CD4-positive, alpha-beta T cell treated with Interleukin-12 subunit alpha and Interleukin-12 subunit beta, for 1 hour (primary cell): ENCODE measurements around the gene TEX9.
"Not testable (repeated sequence)": the region's sequence is repeated elsewhere in the genome, so short reads cannot be mapped to it uniquely, and the experiment has no call there.

Experiments used
- DNase-seq: peaks from one replicate; pipeline ENCODE4 v3.0.0-alpha.2; 2020

Gene TEX9

DNA sequence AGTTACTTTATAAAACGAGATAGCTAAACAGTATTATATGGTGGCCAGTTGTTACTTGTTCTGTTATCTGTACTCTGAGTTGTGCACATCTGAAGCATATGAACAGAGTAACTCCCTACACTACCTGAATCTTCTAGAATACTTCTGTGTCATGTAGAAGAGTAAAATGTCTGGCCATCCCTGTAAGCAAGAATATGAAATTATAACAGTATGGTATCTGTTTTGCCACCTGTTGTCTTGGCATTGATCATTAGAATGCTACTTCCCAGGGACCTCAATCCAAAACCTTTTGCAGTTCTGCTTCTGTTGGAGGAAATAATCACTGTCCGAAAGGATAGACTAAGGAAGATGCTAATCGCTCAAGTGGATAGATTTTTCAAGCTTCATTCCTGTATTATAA is 1.9 kb downstream of the TEX9 start:
- DNase-seq: no peak

DNA sequence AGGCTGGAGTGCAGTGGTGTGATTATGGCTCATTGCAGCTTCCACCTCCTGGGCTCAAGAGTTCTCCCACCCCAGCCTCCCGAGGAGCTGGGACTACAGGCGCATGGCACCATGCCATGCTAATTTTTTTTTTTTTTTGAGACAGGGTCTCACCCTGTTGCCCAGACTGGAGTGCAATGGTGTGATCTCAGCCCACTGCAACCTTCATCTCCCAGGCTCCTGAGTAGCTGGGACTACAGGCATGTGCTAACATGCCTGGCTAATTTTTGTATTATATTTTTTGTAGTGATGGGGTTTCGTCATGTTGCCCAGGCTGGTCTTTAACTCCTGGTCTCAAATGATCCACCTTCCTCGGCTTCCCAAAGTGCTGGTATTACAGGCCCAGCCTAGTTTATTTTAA is 4.0 kb downstream of the TEX9 start:
- no peak for DNase-seq

DNA sequence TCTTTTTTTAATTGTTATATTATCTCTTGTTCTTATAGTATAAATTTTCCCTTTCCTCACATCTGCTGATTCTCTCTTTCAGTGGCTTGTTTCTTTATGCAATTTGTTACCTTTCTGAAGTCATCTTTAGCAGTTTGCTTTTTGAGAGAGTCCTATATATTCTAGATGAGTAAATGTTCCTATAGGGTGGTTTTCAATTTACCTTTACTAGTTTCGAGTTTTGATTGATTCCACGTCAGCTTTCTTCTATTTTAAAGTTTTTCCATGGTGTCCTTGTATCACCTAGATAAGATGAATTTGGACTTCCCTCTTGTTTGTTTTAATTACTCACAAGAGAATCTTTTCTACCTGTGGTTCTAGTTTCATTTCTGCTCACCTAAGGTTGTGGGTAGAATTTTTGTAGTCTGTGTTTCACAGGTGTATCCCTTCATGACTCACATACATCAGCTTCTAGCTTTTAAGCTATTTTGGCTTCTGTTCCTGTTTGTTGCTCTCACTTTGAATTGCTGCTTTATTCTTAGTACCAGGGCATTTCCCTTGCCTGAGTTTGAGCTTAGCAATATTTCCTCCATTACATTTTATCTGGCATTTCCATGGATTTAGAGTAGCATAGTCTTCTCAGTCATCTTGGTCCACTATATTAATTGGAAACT is 6.4 kb downstream of the TEX9 start:
- no peak for DNase-seq

- not testable (repeated sequence) for DNase-seq
Measured at GRCh38 chr15:56374693-56375092, 9.5 kb downstream of the TEX9 start.

GRCh38 chr15:56377822-56378221 is 12.6 kb downstream of the TEX9 start:
- DNase-seq: not testable (repeated sequence)

- DNase-seq: no peak
Measured at GRCh38 chr15:56383010-56383409, 17.8 kb downstream of the TEX9 start.

GRCh38 chr15:56385908-56386307 is 20.7 kb downstream of the TEX9 start:
- no peak for DNase-seq

DNA sequence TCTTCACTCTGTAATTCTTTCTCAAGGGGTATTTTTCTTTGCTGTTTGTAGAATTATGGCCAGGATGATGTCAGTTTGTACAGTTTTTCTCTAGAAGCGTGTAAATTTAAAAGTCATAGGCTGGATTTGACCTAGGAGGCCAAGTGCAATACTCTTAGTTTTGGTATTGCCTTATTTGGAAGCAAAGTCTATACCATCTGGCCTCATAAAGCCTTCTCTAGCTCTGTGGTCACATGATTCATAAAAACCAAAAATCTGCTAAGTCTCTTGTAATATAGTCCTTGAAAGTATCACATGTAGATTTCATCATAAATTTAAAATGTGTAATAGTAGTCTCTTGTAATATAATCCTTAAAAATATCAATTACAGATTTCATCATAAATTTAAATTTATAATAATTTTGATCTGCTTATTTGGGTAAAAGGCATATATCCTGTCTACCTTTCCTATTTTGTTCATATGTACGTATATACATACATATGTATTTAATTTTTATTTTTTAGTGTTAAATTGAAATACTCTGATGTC is 25.6 kb downstream of the TEX9 start:
- no peak for DNase-seq

- DNase-seq: no peak
Measured at GRCh38 chr15:56393277-56393676, 28.1 kb downstream of the TEX9 start.

DNA sequence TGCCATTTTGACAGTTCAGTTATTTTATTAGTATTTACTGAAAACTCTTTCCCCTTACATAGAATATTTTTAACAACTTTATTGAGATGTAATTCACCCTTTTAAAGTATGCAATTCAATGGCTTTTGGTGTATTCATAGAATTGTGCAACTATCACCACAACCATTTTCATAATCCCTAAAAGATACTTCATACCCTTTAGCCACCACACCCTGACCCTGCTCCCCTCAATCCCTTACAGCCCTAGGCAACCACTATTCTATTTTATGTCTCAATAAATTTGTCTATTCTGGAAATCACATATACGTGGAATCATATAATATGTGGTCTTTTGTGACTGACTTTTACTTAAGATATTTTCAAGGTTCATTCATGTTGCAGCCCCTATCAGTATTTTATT is 29.7 kb downstream of the TEX9 start:
- DNase-seq: no peak

GRCh38 chr15:56397325-56397724 is 32.1 kb downstream of the TEX9 start:
- not testable (repeated sequence) for DNase-seq

- not testable (repeated sequence) for DNase-seq
Measured at GRCh38 chr15:56399209-56399608, 34.0 kb downstream of the TEX9 start.

- no peak for DNase-seq
Measured at GRCh38 chr15:56410721-56411120, 45.5 kb downstream of the TEX9 start.

GRCh38 chr15:56411122-56411749 is 46.0 kb downstream of the TEX9 start:
- DNase-seq: no peak

DNA sequence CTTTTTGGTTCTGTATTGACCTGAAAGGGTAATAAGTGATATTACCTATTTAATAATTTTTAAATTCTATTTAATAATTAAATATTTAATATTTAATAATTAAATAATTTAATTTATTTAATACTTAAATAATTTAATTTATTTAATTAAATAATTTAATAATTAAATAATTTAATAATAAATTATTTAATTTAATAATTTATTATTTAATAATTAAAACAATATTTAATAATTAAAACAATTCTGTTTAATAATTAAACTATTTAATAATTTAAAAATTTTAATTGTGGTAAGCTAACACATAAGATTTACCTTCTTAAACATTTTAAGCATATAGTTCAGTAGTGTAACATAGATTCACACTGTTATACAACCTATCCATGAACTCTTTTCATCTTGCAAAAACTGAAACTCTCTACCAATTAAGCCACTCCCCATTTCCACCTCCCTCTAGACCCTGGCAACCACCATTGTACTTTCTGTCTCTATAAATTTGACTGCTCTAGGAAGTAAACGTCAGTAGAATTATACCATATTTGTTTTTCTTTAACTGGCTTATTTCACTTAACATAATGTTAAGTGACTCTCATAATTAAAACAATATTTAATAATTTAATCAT is 48.0 kb downstream of the TEX9 start:
- not testable (repeated sequence) for DNase-seq

DNA sequence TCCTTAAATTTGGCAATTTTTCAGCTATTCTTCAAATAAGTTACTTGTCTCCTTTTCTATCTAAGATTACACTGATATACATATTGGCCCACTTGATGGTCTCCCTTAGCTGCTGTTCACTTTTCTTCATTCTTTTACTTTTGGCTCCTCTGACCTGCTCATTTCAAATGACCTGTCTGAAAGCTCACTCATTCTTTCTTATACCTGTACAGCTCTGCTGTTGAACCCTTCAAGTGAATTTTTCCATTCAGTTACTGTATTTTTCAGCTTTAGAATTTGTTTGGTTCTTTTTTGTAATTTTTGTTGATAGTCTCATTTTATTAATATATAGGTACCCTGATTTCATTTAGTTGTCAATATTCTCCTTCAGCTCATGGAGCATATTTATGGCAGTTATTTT is 60.0 kb downstream of the TEX9 start:
- no peak for DNase-seq

DNA sequence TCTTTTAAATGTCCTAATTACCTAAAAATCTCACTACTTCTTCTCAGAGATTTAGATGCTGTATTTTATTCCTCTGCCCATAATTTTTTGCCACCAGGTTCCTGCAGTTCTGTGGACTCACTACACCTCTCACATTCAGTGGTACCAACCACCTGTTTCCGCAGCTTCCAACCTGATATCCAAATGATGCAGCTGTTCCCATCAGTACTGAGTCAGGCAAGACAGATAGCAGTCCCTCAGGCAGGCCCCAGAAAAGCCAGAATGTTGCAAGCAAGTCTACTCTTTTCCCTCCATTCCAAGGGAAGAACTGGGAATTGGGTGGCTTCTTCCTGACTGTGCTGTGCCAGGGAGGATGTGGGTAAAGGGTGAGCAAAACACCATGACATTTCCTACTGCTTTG is 60.8 kb downstream of the TEX9 start:
- no peak for DNase-seq

DNA sequence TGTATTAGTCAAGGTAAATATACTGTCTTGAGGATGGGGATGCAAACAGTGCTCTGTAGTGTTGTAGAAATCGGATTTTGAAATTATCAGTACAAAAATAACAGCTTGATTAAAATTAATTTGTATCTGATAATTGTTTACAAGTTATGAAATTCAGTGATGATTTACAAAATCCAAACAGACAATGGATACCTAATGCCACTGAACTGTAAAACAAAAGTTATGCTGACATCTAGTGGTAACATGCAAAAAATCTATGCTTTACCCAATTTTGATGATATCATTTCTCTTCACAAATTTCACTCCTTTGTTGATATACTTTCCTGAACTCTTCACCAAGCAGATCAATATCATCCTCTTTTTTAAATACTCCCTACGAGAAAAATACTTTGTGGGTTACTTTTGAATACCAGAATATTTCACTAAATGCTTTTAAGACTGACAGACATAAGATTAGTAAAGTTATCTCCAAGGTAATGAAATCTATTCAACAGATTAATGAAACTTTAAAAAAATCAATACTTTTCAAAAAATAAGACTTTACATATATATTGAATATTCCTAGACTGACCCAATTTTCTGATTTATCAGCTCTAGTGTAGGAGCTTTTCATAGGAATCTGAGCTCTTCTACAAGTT is 63.7 kb downstream of the TEX9 start:
- peak; percentile 14 for DNase-seq

- DNase-seq: no peak
Measured at GRCh38 chr15:56432304-56432703, 67.1 kb downstream of the TEX9 start.

GRCh38 chr15:56440214-56440770 is 75.1 kb downstream of the TEX9 start:
- DNase-seq: no peak

DNA sequence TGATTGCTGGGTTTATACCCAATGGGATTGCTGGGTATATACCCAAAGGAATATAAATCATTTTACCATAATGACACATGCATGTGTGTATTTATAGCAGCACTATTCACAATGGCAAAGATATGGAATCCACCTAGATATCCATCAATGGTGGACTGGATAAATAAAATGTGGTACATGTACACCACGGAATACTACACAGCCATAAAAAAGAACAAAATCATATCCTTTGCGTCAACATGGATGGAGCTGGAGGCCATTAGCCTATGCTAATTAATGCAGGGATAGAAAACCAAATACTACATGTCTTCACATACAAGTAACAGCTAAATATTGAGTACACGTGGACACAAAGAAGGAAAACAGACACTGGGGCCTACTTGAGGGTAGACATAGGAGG is 77.1 kb downstream of the TEX9 start:
- no peak for DNase-seq

GRCh38 chr15:56445746-56446145 is 80.5 kb downstream of the TEX9 start:
- DNase-seq: no peak

DNA sequence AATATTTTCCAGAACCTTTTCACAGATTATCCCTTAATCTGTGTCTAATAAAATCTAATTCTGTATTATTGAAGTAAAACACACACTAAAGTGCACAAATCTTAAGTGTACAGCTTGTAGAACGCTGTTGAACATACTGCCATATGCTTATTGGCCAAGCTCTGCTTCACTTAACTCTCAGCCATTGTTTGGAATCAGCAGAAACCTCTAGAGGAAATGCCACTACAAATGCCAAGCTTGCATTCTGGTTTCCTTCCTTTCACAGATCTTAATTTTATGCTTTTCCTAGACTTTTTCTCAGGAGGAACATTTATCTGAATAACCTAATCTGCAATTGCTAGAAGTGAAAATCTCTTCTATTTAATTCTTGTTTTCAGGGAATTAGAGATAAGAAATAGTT is 89.6 kb downstream of the TEX9 start:
- no peak for DNase-seq
